ENCODE results near the gene ZNF460. TPM values are rescaled to one million over a fixed set of nuclear protein-coding genes. Genes with fewer than 3 reads are reported as not detected.

Gene ZNF460
- total RNA-seq, 4 donors from 2014 or later: 88.0 to 139 (median 92.3) TPM

- DNase-seq: peak; percentile 97 to 98
- TF ChIP-seq CTCF (IDR thresholded peaks at IDR 0.05) (peak in 3 of 6 experiments; percentile 5 to 22 (median 11)), POLR2A (IDR thresholded peaks at IDR 0.05) (peak in 1 of 2 donors; percentile 68)
- Histone ChIP-seq H3K36me3 (peaks cover 10 to 12% of the 10 kb centered on the region in 2 donors), H3K9me3 (no peaks in the 10 kb centered on the region), H3K4me1 (peaks cover 11 to 14% of the 10 kb centered on the region in 2 donors), H3K27ac (peak within 1 kb of the TSS; percentile 84 to 85 (median 84)), H3K27me3 (no peaks in the 10 kb centered on the region), H3K4me3 (replicated peaks in 1 of 3) (peak within 1 kb of the TSS; percentile 77 to 98 (median 94))
- intact Hi-C loops (cut with DNase I): no loop called here
- 1 to 7% methylated on average over 28 to 31 of the region's 61 CpGs for WGBS, 2 donors
Observed at GRCh38 chr19:57240311-57241090, 39.8 kb upstream of the ZNF460 start, which contains the start of gene ZNF805. Gene ZNF805 (plus strand): TSS chr19:57240632. CDS start chr19:57240892, 260 bp downstream.

GRCh38 chr19:57241176-57241575 is 39.1 kb upstream of the ZNF460 start:
- 11 to 12% methylated on average over 7 of the region's 7 CpGs for WGBS, 2 donors
- no peak for TF ChIP-seq CTCF (IDR thresholded peaks at IDR 0.05)
- TF ChIP-seq POLR2A (IDR thresholded peaks at IDR 0.05): no peak
- intact Hi-C loops (cut with DNase I): no loop called here
- peak overlapping the region; percentile 84 to 85 (median 84) for H3K27ac ChIP-seq
- H3K4me3 ChIP-seq (replicated peaks in 1 of 3): peak overlapping the region; percentile 77 to 98 (median 94)
- H3K36me3 ChIP-seq: peaks cover 15 to 16% of the 10 kb centered on the region in 2 donors
- no peaks in the 10 kb centered on the region for H3K27me3 ChIP-seq
- DNase-seq: no peak
- H3K4me1 ChIP-seq: peaks cover 11 to 14% of the 10 kb centered on the region in 2 donors
- H3K9me3 ChIP-seq: no peaks in the 10 kb centered on the region

- intact Hi-C loops (cut with DNase I): no loop called here
- DNase-seq: no peak
- no peak overlapping the region for H3K4me3 ChIP-seq (replicated peaks in 1 of 3)
- H3K9me3 ChIP-seq: no peaks in the 10 kb centered on the region
- H3K4me1 ChIP-seq: peaks cover 11 to 14% of the 10 kb centered on the region in 2 donors
- H3K36me3 ChIP-seq: peaks cover 23 to 27% of the 10 kb centered on the region in 2 donors
- TF ChIP-seq CTCF (IDR thresholded peaks at IDR 0.05): no peak
- no peak for TF ChIP-seq POLR2A (IDR thresholded peaks at IDR 0.05)
- H3K27ac ChIP-seq: no peak overlapping the region
- 95 to 100% methylated on average over 5 of the region's 5 CpGs for WGBS, 2 donors
- no peaks in the 10 kb centered on the region for H3K27me3 ChIP-seq
Observed at GRCh38 chr19:57242821-57243220, 37.5 kb upstream of the ZNF460 start.

GRCh38 chr19:57244513-57244912 is 35.8 kb upstream of the ZNF460 start:
- no peaks in the 10 kb centered on the region for H3K27me3 ChIP-seq
- peaks cover 11 to 14% of the 10 kb centered on the region in 2 donors for H3K4me1 ChIP-seq
- peaks cover 32 to 36% of the 10 kb centered on the region in 2 donors for H3K36me3 ChIP-seq
- intact Hi-C loops (cut with DNase I): no loop called here
- no peak for DNase-seq
- no peak overlapping the region for H3K4me3 ChIP-seq (replicated peaks in 1 of 3)
- 86 to 97% methylated on average over 5 of the region's 5 CpGs for WGBS, 2 donors
- no peaks in the 10 kb centered on the region for H3K9me3 ChIP-seq
- H3K27ac ChIP-seq: no peak overlapping the region
- TF ChIP-seq CTCF (IDR thresholded peaks at IDR 0.05) (no peak), POLR2A (IDR thresholded peaks at IDR 0.05) (no peak)

DNA sequence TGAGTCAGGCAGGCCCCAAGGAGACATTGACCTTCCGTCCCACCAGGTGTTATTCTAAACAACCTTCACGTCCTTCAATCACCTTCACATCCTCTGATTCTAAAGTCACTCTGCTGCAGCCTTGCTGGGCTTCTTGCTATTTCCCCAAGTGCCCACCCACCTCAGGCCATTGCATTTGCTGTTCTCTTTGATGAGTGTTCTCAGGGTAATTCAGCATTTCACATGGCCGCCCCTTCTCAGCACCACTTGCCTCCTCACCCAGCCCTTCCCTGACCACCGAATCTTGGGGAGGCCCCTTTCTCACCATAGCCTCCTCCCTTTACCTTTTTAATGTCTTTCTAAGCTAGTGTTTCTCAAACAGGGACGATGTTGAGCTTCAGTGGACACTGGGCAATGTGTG is 35.2 kb upstream of the ZNF460 start:
- H3K36me3 ChIP-seq: peaks cover 34 to 38% of the 10 kb centered on the region in 2 donors
- H3K4me3 ChIP-seq (replicated peaks in 1 of 3): no peak overlapping the region
- peaks cover 11 to 14% of the 10 kb centered on the region in 2 donors for H3K4me1 ChIP-seq
- no peaks in the 10 kb centered on the region for H3K27me3 ChIP-seq
- 93 to 99% methylated on average over 5 of the region's 5 CpGs for WGBS, 2 donors
- no peak for DNase-seq
- no peaks in the 10 kb centered on the region for H3K9me3 ChIP-seq
- TF ChIP-seq CTCF (IDR thresholded peaks at IDR 0.05) (no peak), POLR2A (IDR thresholded peaks at IDR 0.05) (no peak)
- intact Hi-C loops (cut with DNase I): no loop called here
- no peak overlapping the region for H3K27ac ChIP-seq
